HS-5 (cell line): ENCODE results near the gene R3HDM4.
"Not testable (repeated sequence)": the region's sequence is repeated elsewhere in the genome, so short reads cannot be mapped to it uniquely, and the experiment has no call there.

ENCODE experiments used
- DNase-seq: peaks from one replicate; pipeline ENCODE4 v3.0.0-alpha.2; 2012; ENCODE audit warnings: low read depth

The R3HDM4 gene

GRCh38 chr19:890831-891230 is 22.2 kb downstream of the R3HDM4 start:
- DNase-seq = no peak

- no peak for DNase-seq
Observed at GRCh38 chr19:889662-890295, 23.2 kb downstream of the R3HDM4 start.

GRCh38 chr19:888581-889385 is 24.2 kb downstream of the R3HDM4 start:
- no peak for DNase-seq

GRCh38 chr19:887599-887998 is 25.4 kb downstream of the R3HDM4 start:
- no peak for DNase-seq

GRCh38 chr19:887072-887471 is 25.9 kb downstream of the R3HDM4 start:
- DNase-seq = no peak

GRCh38 chr19:885536-886224 is 27.3 kb downstream of the R3HDM4 start:
- DNase-seq = no peak

GRCh38 chr19:884420-885211 is 28.4 kb downstream of the R3HDM4 start:
- DNase-seq = no peak

GRCh38 chr19:883661-884211 is 29.3 kb downstream of the R3HDM4 start:
- DNase-seq = no peak

GRCh38 chr19:882871-883497 is 30.0 kb downstream of the R3HDM4 start:
- no peak for DNase-seq

GRCh38 chr19:881385-882071 is 31.5 kb downstream of the R3HDM4 start:
- DNase-seq = no peak

- DNase-seq = no peak
Observed at GRCh38 chr19:879711-880438, 33.1 kb downstream of the R3HDM4 start.

GRCh38 chr19:878751-879561 is 34.1 kb downstream of the R3HDM4 start:
- DNase-seq = not testable (repeated sequence)

GRCh38 chr19:877992-878660 is 34.9 kb downstream of the R3HDM4 start:
- not testable (repeated sequence) for DNase-seq

- no peak for DNase-seq
Observed at GRCh38 chr19:876780-877314, 36.2 kb downstream of the R3HDM4 start.

GRCh38 chr19:876089-876488 is 36.9 kb downstream of the R3HDM4 start:
- no peak for DNase-seq

GRCh38 chr19:875265-875879 is 37.6 kb downstream of the R3HDM4 start:
- DNase-seq = no peak

- DNase-seq = no peak
Observed at GRCh38 chr19:873561-874041, 39.4 kb downstream of the R3HDM4 start.

- DNase-seq = no peak
Observed at GRCh38 chr19:873084-873483, 39.9 kb downstream of the R3HDM4 start.
